SHP77 treated with DMSO at 0.1 percent for 48 hours (cell line): ENCODE results near the gene LARP6.
"Not testable (repeated sequence)": the region's sequence is repeated elsewhere in the genome, so short reads cannot be mapped to it uniquely, and the experiment has no call there.

ENCODE experiments used
- DNase-seq: peaks from one replicate; lab custom pipeline; 2025; lab: John Stamatoyannopoulos, UW

Gene LARP6

GRCh38 chr15:70829371-70830166 is 24.4 kb downstream of the LARP6 start:
- DNase-seq = no peak

DNA sequence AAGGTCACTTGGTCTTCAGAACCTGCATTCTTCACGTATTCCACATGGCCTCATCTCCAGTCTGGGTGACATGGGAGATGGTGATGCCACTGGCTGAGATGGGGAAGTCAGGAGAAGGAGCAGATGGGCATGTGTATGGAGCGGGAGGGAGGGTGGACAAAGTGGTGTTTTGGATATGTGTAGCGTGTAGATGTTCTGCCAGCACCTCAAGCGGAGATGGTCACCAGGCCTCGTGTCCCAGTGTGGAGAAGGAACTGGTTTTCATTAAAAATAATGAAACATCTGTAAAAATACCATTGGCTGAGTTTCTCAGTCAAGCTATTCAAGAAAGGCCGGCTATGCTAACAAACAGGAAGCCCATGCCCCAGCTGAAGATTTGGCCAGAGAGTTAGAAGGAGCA is 26.2 kb downstream of the LARP6 start:
- DNase-seq = no peak

DNA sequence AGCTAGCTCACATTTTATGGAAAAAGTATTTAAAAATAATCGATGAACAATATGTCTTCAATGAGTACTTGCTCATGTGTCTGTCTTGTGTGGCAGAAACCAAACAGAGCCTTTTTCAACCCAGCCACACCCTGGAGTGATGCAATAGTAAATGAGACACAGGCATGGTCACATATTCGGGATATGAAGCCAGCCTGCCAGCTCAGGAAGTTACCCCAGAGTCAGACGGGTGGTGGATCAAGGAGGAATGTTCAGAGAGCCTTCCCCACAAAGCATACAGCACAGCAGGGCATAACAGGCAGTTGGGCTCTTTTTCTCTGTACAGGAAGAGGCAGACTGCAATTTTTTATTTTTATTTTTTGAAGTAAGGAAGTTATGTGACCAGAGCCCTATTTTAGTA is 27.3 kb downstream of the LARP6 start:
- DNase-seq = no peak

- DNase-seq = no peak
Measured at GRCh38 chr15:70825841-70826240, 28.1 kb downstream of the LARP6 start.

DNA sequence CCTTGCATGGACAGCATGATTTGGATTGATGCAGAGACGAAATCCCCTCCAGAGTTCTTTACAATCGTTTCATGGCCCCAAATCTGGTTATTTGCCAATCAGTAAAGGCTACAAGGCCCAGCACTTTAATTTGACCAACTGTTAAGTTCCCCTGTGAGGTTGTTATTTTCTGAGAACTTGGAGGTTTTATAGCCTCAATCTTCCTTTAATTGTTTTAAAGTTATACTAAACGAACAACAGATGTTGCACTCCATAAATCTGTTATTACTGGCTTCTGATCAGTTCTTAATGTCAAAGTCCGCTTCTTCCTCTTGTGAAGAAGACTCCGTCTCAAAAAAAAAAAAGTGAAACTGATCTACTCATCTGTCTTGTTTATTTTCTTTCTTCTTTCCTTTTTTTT is 30.8 kb downstream of the LARP6 start:
- DNase-seq = no peak

GRCh38 chr15:70820214-70820613 is 33.7 kb downstream of the LARP6 start:
- DNase-seq = no peak

- DNase-seq = no peak
Measured at GRCh38 chr15:70818580-70818979, 35.4 kb downstream of the LARP6 start.

- no peak for DNase-seq
Measured at GRCh38 chr15:70817266-70817665, 36.7 kb downstream of the LARP6 start.

DNA sequence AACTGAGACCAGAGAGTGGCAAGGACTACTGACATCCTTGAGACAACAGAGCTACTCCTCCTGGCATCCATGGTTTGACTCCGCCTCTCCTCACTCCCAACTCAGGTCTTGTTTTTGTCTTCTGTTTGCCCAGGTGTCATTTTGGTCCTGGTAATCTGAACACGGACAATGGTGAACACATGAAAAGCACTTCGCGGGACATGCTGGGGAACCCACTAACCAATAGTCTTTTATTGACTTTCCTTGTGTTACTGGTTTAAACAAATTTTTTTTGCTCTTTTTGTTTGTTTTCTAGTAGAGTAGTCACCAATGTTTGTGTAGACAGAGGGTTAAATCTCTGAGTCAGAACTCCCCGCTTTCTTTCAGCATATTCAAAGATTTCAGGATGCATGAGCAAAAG is 38.4 kb downstream of the LARP6 start:
- no peak for DNase-seq

GRCh38 chr15:70815011-70815410 is 38.9 kb downstream of the LARP6 start:
- not testable (repeated sequence) for DNase-seq

DNA sequence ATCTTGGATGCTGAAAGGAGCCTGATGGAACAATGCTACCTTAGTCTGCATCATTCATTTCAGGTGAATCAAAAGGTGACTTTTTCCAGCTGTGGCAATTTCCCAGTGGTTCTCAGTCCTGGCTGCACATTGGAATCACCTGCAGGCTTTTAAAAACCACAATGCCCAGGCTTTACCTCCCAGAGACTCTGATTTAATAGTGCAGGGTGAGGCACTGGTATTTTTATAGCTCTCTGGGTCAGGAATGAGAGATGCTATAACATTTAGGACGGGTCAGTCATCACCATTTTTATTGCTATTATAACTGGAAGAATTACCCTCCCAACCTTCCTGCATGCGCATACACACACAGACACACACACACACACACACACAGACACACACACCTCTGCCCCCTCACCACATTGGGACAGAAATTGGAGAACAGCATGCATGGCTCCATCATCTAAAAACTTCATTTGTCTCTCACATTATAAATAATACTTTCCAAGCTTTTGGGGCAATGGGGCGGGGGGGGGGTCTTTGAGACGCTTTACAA is 41.1 kb downstream of the LARP6 start:
- no peak for DNase-seq

- DNase-seq = no peak
Measured at GRCh38 chr15:70810916-70811578, 42.9 kb downstream of the LARP6 start.

- DNase-seq = no peak
Measured at GRCh38 chr15:70806992-70807712, 46.8 kb downstream of the LARP6 start.

GRCh38 chr15:70804388-70804787 is 49.6 kb downstream of the LARP6 start:
- DNase-seq = not testable (repeated sequence)

- DNase-seq = no peak
Measured at GRCh38 chr15:70802629-70803028, 51.3 kb downstream of the LARP6 start.

DNA sequence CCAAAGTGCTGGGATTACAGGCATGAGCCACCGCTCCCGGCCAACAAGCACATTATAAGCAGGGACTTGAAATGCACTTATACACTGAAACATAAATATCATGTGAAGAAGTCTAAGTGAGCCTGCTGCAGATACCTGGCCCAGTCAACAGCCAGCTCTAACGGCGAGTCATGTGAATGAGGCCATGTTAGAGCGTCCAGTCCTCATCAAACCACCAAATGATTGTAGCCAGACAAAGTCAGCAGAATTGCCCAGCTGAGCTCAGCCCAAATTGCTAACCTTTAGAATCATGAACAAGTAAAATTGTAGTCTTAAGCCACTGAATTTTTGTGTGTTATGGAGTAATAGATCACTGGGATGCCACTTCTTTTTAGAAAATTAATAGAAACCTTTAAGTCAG is 52.8 kb downstream of the LARP6 start:
- DNase-seq = no peak

DNA sequence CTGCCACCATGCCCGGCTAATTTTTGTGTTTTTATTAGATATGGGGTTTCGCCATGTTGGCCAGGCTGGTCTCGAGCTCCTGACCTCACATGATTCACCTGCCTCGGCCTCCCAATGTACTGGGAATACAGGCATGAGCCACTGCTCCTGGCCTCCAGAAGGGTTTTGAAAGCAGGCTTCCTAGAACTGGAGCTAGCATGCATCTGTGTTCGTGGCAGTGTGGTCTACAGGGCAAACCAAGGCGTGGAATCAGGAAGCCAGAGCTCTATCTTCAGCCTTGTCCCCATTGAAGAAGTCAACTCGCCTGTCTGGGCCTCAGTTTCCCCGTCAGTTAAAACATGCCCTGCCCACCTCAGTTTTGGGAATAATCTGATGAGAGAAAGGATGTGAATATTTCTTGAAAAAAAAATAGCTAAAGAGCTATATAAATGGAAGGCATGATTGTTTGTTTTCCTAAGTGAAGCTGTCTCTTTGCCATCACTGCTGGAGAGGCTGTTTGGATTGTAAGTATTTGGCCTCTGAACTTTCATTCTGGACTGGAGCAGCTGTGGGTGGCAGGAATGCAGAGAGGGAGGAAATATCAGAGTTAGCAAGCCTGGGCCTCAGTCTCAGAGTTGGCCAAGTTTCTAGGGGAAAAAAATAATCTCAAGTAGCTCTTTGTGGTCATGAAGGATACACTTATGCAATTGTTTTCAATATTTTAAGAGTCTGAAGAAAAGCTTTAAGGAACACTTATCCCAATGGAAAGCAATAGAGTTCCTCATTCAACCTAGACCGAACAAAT is 54.1 kb downstream of the LARP6 start:
- no peak for DNase-seq

GRCh38 chr15:70797464-70797863 is 56.5 kb downstream of the LARP6 start:
- DNase-seq = no peak

DNA sequence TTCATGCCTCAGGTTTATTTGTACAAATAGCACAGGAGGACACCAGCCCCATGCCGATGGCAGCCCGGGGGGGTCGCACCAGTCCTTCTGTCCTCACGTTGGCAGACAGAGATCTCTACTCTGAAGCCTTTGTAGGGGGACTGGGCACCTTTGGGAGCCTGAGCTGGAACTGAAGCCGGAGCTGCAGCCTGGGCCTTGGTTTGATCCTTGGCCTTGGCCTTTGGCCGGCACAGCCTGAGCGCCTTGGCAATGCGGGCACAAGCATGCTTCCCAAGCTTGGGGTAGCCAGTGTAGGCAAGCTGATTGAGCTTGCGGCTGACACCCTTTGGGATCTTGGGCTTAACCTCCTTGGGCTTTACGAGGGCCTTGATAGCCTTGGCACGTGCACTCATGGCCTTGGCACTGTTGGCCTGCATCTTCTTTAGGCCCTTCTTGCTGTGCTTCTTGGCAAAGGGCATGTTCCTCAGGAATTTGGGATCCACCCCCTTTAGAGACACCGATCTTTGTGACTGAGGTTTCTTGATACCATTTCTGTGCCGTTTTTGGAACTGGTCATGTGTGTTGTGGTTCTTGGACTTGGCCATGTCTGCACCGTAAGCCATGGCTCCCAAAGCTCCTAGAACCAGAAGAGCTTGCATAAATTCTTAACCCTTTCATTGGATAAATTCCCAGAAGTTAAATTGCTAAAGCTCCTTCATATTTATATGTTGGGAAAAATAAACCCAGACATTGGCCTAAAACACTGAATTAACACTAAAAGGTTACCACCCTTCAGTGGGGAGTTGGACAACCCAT is 57.2 kb downstream of the LARP6 start:
- DNase-seq = no peak

DNA sequence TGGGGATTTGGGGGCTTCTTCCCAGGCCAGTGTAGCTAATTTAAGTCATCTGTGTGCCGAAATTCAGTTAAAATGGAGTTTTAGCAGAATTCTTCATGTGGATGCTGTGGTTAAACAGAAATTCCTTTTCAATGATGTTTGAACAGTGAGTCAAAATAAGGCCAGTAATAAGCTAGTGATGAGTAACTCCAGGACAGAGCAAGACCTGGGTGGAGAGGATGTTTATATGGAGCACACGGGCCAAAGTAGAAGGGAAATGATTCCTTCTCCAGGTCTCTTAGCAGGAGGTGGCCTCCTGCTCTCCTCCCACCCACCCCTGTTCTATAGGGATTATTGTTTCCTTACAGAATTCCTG is 58.7 kb downstream of the LARP6 start:
- DNase-seq = no peak

DNA sequence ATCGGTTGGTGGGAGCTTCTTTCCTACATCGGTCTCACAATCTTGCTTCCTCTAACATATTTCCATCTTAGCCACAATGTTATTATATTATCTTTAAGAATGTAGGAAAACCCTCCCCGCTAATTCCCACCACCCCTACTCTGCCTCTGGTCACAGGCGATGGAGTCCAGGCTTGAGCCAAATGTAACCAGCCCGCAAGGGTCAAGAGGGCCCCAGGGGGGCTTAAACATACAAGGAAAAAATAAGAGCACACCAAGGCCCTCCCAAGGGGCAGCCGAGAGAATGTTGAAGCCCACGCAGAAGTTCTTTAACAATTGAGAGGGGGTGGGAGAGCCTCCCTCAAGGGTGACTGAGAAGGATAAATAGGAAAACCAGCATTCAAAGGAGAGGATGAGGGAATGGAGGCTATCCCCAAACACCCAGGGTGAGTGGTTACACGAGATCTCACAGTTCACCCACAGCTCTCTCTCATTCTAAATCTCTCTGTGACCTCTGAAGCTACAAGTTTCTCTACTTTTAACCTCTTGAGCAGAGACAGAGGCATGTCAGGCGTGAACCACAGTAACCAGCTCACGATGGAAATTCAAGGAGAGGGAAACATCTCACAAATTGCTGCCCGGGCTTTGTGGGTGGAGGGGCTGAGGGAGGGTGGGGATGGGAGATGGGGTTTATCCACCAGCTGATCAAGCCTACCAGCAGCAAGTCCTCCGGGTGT is 59.2 kb downstream of the LARP6 start:
- no peak for DNase-seq
